Astrocyte of the cerebellum (primary cell): ENCODE data around the gene REXO1.
"Not testable (repeated sequence)": the region's sequence is repeated elsewhere in the genome, so short reads cannot be mapped to it uniquely, and the experiment has no call there.

Experiments
- DNase-seq: peaks from one replicate; pipeline ENCODE4 v3.0.0-alpha.2; 2011; ENCODE audit warnings: low read depth
- H3K4me3 ChIP-seq: 2 replicates; pipeline ENCODE4 v1.5.1; 2011; ENCODE audit warnings: mild to moderate bottlenecking, low read depth, low read length, moderate library complexity
- CTCF ChIP-seq: IDR thresholded peaks from 2 replicates; pipeline ENCODE4 v1.5.1; 2012; ENCODE audit warnings: low read length, low read depth, moderate library complexity, mild to moderate bottlenecking; ENCODE audit errors: missing control alignments
- in situ Hi-C: cut with HindIII; loops from 2 replicates; pipeline ENCODE4 v1.10.0; 2017; ENCODE audit warnings: low sequenced_read_pairs

Gene REXO1

GRCh38 chr19:1848399-1849131 lies at the start of gene REXO1:
Gene REXO1, minus strand, starts transcription at chr19:1848483. Its CDS starts 125 bp downstream, at chr19:1848358.
- in situ Hi-C loops, result no loop called here
- TF ChIP-seq CTCF, result peak; percentile 95
- H3K4me3 ChIP-seq, result peak within 1 kb of the TSS; percentile 90
- peak; percentile 78 for DNase-seq

- in situ Hi-C loops, result no loop called here
- DNase-seq, result no peak
- TF ChIP-seq CTCF, result no peak
- no peak overlapping the region for H3K4me3 ChIP-seq
Measured at GRCh38 chr19:1896508-1896907, 48.2 kb upstream of the REXO1 start.

GRCh38 chr19:1893791-1894190 lies 45.5 kb upstream of the REXO1 start:
- TF ChIP-seq CTCF, result no peak
- in situ Hi-C loops, result no loop called here
- DNase-seq, result no peak
- no peak overlapping the region for H3K4me3 ChIP-seq

- in situ Hi-C loops, result no loop called here
- no peak for TF ChIP-seq CTCF
- H3K4me3 ChIP-seq, result no peak overlapping the region
- no peak for DNase-seq
Measured at GRCh38 chr19:1889907-1890306, 41.6 kb upstream of the REXO1 start.

- DNase-seq, result no peak
- in situ Hi-C loops, result no loop called here
- no peak for TF ChIP-seq CTCF
- H3K4me3 ChIP-seq, result no peak overlapping the region
Measured at GRCh38 chr19:1888385-1888784, 40.1 kb upstream of the REXO1 start.

- H3K4me3 ChIP-seq, in situ Hi-C loops: not testable (repeated sequence)
Measured at GRCh38 chr19:1886360-1886759, 38.1 kb upstream of the REXO1 start.

GRCh38 chr19:1885398-1886119 lies 37.3 kb upstream of the REXO1 start, which contains the start of gene ABHD17A:
Gene ABHD17A, minus strand, starts transcription at chr19:1885496. Its CDS starts 3,930 bp downstream, at chr19:1881566.
- in situ Hi-C loops, result not testable (repeated sequence)
- peak within 1 kb of the TSS; percentile 90 for H3K4me3 ChIP-seq
- peak; percentile 64 for DNase-seq

More at GRCh38 chr19:1886360-1886759, 38.1 kb upstream of the REXO1 start:
- not testable (repeated sequence) for DNase-seq
